ENCODE results near the gene CDK3. TPM values are rescaled to one million over a fixed set of nuclear protein-coding genes. Genes with fewer than 3 reads are reported as not detected.

The CDK3 gene
- total RNA-seq, 4 donors from 2014 or later = 2.4 to 6.6 (median 3.6) TPM

GRCh38 chr17:76007131-76007849, 6.6 kb downstream of the CDK3 start:
- TF ChIP-seq POLR2A (IDR thresholded peaks at IDR 0.05) = no peak
- no peak for TF ChIP-seq CTCF (IDR thresholded peaks at IDR 0.05)
- Histone ChIP-seq H3K4me1 (peaks cover 0 to 9% (median 0%) of the 10 kb centered on the region in 3 donors), H3K27ac (no peak overlapping the region), H3K4me3 (no peak overlapping the region), H3K27me3 (no peaks in the 10 kb centered on the region), H3K36me3 (peaks cover 0 to 100% (median 25%) of the 10 kb centered on the region in 3 donors), H3K9me3 (no peaks in the 10 kb centered on the region)
- no peak for DNase-seq
- intact Hi-C loops (cut with DNase I) = loop anchor here (5.0 kb wide), 1 partner anchor 100 kb away; no protein-coding TSS in a partner anchor
- 90 to 96% methylated on average over 4 to 10 of the region's 39 CpGs for WGBS, 2 donors

GRCh38 chr17:76007850-76008165, 7.2 kb downstream of the CDK3 start:
- no peaks in the 10 kb centered on the region for H3K9me3 ChIP-seq
- H3K4me1 ChIP-seq = peaks cover 0 to 9% (median 0%) of the 10 kb centered on the region in 3 donors
- H3K4me3 ChIP-seq = no peak overlapping the region
- H3K27ac ChIP-seq = no peak overlapping the region
- H3K27me3 ChIP-seq = no peaks in the 10 kb centered on the region
- 73 to 80% methylated on average over 1 to 3 of the region's 16 CpGs for WGBS, 2 donors
- no peak for TF ChIP-seq CTCF (IDR thresholded peaks at IDR 0.05)
- no peak for TF ChIP-seq POLR2A (IDR thresholded peaks at IDR 0.05)
- H3K36me3 ChIP-seq = peaks cover 0 to 100% (median 25%) of the 10 kb centered on the region in 3 donors
- DNase-seq = no peak
- intact Hi-C loops (cut with DNase I) = loop anchor here (5.0 kb wide), 1 partner anchor 101 kb away; no protein-coding TSS in a partner anchor

GRCh38 chr17:76008208-76008607, 7.6 kb downstream of the CDK3 start:
- peaks cover 0 to 9% (median 0%) of the 10 kb centered on the region in 3 donors for H3K4me1 ChIP-seq
- 93 to 95% methylated on average over 31 to 32 of the region's 36 CpGs for WGBS, 2 donors
- no peak for DNase-seq
- peaks cover 0 to 100% (median 25%) of the 10 kb centered on the region in 3 donors for H3K36me3 ChIP-seq
- H3K27me3 ChIP-seq = no peaks in the 10 kb centered on the region
- no peak overlapping the region for H3K27ac ChIP-seq
- H3K9me3 ChIP-seq = no peaks in the 10 kb centered on the region
- no peak overlapping the region for H3K4me3 ChIP-seq
- intact Hi-C loops (cut with DNase I) = loop anchor here (5.0 kb wide), 1 partner anchor 101 kb away; no protein-coding TSS in a partner anchor
- TF ChIP-seq CTCF (IDR thresholded peaks at IDR 0.05) = no peak
- no peak for TF ChIP-seq POLR2A (IDR thresholded peaks at IDR 0.05)

GRCh38 chr17:76008630-76009425, 8.2 kb downstream of the CDK3 start:
- 86 to 93% methylated on average over 39 to 54 of the region's 56 CpGs for WGBS, 2 donors
- Histone ChIP-seq H3K27ac (no peak overlapping the region), H3K4me3 (no peak overlapping the region), H3K9me3 (no peaks in the 10 kb centered on the region), H3K27me3 (no peaks in the 10 kb centered on the region), H3K4me1 (peaks cover 0 to 9% (median 0%) of the 10 kb centered on the region in 3 donors), H3K36me3 (peaks cover 0 to 100% (median 25%) of the 10 kb centered on the region in 3 donors)
- no peak for DNase-seq
- TF ChIP-seq POLR2A (IDR thresholded peaks at IDR 0.05) (no peak), CTCF (IDR thresholded peaks at IDR 0.05) (no peak)
- intact Hi-C loops (cut with DNase I) = loop anchor here (5.0 kb wide), 1 partner anchor 102 kb away; no protein-coding TSS in a partner anchor

- peaks cover 0 to under 1% (median 0%) of the 10 kb centered on the region in 4 donors for H3K27me3 ChIP-seq
- H3K36me3 ChIP-seq = peaks cover 0 to 100% (median 25%) of the 10 kb centered on the region in 3 donors
- TF ChIP-seq POLR2A (IDR thresholded peaks at IDR 0.05) (no peak), CTCF (IDR thresholded peaks at IDR 0.05) (no peak)
- H3K4me1 ChIP-seq = peaks cover 0 to 15% (median 2%) of the 10 kb centered on the region in 3 donors
- 89 to 93% methylated on average over 19 of the region's 20 CpGs for WGBS, 2 donors
- DNase-seq = no peak
- intact Hi-C loops (cut with DNase I) = loop anchor here (5.0 kb wide), 1 partner anchor 102 kb away; no protein-coding TSS in a partner anchor
- H3K9me3 ChIP-seq = no peaks in the 10 kb centered on the region
- H3K4me3 ChIP-seq = no peak overlapping the region
- H3K27ac ChIP-seq = no peak overlapping the region
Measured at GRCh38 chr17:76009447-76009846, 8.8 kb downstream of the CDK3 start.

All from esophagus squamous epithelium (tissue), 5 donors.